ENCODE data around the gene SPEG. TPM values are rescaled to one million over a fixed set of nuclear protein-coding genes. Genes with fewer than 3 reads are reported as not detected.

Gene SPEG
- total RNA-seq, 6 experiments from 2014 or later = 0.24 to 1.5 (median 0.48) TPM

DNA sequence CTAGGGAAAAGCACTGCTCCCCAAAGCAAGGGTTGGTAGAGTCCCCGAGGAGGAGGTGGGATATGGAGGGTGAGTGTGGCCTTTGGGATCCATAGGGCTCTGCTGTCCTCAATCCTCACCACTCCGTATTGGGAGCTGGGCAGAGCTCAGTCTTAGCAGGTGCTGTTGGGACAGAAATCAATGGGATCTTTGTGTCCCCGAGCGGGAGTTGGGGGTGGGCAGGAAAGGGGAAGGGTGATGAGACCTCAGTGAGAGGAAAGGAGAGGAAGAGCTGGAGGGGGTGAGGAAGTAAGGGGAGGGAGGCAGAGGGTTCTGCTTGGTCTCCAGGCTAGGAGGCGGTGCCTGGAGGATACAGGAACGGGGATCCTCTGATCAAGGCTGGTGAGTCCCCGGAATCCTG lies 82.2 kb downstream of the SPEG start:
- Histone ChIP-seq H3K4me1 (no peaks in the 10 kb centered on the region), H3K9me3 (no peaks in the 10 kb centered on the region), H3K4me3 (no peak overlapping the region), H3K27ac (no peak overlapping the region), H3K27me3 (no peaks in the 10 kb centered on the region), H3K36me3 (no peaks in the 10 kb centered on the region)
- DNase-seq = no peak
- intact Hi-C loops (cut with DNase I) = no loop called here
- WGBS (ENCODE audit: insufficient coverage, low coverage, low lambda C conversion rate, missing lambda C conversion rate) = 39% methylated on average over 4 of the region's 7 CpGs
- TF ChIP-seq, protein P1, sequence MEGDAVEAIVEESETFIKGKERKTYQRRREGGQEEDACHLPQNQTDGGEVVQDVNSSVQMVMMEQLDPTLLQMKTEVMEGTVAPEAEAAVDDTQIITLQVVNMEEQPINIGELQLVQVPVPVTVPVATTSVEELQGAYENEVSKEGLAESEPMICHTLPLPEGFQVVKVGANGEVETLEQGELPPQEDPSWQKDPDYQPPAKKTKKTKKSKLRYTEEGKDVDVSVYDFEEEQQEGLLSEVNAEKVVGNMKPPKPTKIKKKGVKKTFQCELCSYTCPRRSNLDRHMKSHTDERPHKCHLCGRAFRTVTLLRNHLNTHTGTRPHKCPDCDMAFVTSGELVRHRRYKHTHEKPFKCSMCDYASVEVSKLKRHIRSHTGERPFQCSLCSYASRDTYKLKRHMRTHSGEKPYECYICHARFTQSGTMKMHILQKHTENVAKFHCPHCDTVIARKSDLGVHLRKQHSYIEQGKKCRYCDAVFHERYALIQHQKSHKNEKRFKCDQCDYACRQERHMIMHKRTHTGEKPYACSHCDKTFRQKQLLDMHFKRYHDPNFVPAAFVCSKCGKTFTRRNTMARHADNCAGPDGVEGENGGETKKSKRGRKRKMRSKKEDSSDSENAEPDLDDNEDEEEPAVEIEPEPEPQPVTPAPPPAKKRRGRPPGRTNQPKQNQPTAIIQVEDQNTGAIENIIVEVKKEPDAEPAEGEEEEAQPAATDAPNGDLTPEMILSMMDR (IDR thresholded peaks at IDR 0.05) = no peak
- TF ChIP-seq POLR2A (IDR thresholded peaks at IDR 0.05) = no peak
- no peak for ATAC-seq

DNA sequence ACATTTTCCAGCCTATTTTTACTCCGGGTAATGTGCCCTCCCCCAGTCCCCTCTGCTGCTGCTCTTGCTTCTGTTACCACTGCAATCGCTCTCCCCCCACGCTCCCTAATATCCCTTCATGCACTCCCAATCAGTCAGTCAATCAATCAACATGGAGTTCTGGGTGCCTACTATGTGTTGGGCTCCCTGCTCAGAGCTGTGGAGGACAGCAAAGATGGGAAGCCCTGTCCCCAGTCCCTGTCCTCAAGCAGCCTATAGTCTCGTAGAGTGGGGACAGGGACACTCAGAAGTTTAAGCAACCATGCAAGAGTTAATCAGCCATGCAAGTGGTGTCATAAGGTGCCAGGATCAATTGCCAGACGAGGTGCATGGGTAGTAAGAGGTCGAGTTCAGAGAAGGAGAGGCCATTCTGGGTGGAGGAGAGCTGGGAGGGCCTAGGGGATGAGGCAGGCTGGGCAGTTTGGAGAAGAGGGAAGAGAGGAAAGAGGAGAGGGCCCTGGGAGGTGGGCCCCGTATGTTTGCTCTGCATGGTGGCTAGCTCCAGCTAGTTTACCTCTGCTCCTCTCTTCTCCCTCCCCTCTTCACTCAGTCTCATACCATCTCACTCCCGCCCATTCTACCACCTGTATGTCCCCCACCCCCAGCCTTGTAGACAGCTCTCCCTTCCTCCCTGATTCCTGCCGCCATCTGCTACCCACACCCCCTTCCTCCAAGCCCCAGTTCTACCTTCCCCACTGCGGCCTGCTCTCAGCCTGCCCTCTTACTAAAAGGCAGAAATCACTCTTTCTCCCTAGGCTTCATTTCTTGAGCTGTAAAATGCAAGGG lies 83.5 kb downstream of the SPEG start:
- H3K9me3 ChIP-seq = no peaks in the 10 kb centered on the region
- no peaks in the 10 kb centered on the region for H3K36me3 ChIP-seq
- intact Hi-C loops (cut with DNase I) = no loop called here
- DNase-seq = no peak
- no peak overlapping the region for H3K4me3 ChIP-seq
- no peak overlapping the region for H3K27ac ChIP-seq
- no peak for TF ChIP-seq POLR2A (IDR thresholded peaks at IDR 0.05)
- TF ChIP-seq, protein P1 (IDR thresholded peaks at IDR 0.05) = no peak
- no peak for ATAC-seq
- H3K4me1 ChIP-seq = no peaks in the 10 kb centered on the region
- H3K27me3 ChIP-seq = peaks cover 0 to 6% of the 10 kb centered on the region in 2 donors
- 47% methylated on average over 9 of the region's 10 CpGs for WGBS (ENCODE audit: insufficient coverage, low coverage, low lambda C conversion rate, missing lambda C conversion rate)

GRCh38 chr2:219519526-219519916 lies 84.9 kb downstream of the SPEG start:
- H3K27ac ChIP-seq = no peak overlapping the region
- TF ChIP-seq POLR2A (IDR thresholded peaks at IDR 0.05) = no peak
- TF ChIP-seq, protein P1 (IDR thresholded peaks at IDR 0.05) = no peak
- peaks cover 0 to 20% of the 10 kb centered on the region in 2 donors for H3K27me3 ChIP-seq
- intact Hi-C loops (cut with DNase I) = no loop called here
- no peak overlapping the region for H3K4me3 ChIP-seq
- WGBS (ENCODE audit: insufficient coverage, low coverage, low lambda C conversion rate, missing lambda C conversion rate) = 76% methylated on average over 5 of the region's 9 CpGs
- DNase-seq (no peak), ATAC-seq (no peak)
- no peaks in the 10 kb centered on the region for H3K36me3 ChIP-seq
- H3K4me1 ChIP-seq = no peaks in the 10 kb centered on the region
- H3K9me3 ChIP-seq = no peaks in the 10 kb centered on the region

DNA sequence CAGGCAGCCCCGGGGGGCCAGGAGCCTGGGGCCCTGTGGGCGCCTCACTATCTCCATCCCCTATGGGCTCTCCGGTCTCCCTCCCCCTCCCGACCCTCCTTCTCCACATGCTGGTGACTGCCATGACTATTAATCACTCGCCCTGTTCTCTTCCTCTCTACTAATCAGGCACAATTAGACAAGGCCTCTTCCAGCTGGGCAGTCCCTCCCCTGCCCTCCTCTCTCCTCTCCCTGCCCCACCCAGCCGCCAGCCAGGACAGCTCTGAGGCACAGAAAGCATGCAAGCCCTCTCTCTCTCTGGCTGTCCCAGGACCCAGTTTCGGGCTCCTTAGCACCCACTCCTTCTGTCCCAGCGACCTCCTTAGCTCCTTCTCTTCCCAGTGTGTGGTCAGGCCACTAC lies 85.4 kb downstream of the SPEG start:
- 63% methylated on average over 6 of the region's 8 CpGs for WGBS (ENCODE audit: insufficient coverage, low coverage, low lambda C conversion rate, missing lambda C conversion rate)
- TF ChIP-seq, protein P1 (IDR thresholded peaks at IDR 0.05) = no peak
- no peak for TF ChIP-seq POLR2A (IDR thresholded peaks at IDR 0.05)
- ATAC-seq = no peak

More for the DNA sequence above, 85.4 kb downstream of the SPEG start:
- Histone ChIP-seq H3K27me3 (peaks cover 0 to 23% of the 10 kb centered on the region in 2 donors), H3K27ac (no peak overlapping the region), H3K36me3 (no peaks in the 10 kb centered on the region), H3K9me3 (no peaks in the 10 kb centered on the region), H3K4me3 (no peak overlapping the region), H3K4me1 (no peaks in the 10 kb centered on the region)
- intact Hi-C loops (cut with DNase I) = loop anchor here in 1 of 2 donors (10.0 kb wide), 1 partner anchor 115 kb away; no protein-coding TSS in a partner anchor
- no peak for DNase-seq

All from right lobe of liver (tissue), 6 donors.